Natural killer cell (primary cell): ENCODE data around the gene NDUFA13. TPM values are rescaled to one million over a fixed set of nuclear protein-coding genes. Genes with fewer than 3 reads are reported as not detected.

ENCODE experiments used
- ATAC-seq, 3 donors: fragments of 150-1000 bp in 2 of 3; fragments of 200-7000 bp in 1 of 3; cut with Tn5 transposase; 1 replicate in 1 of 3; 2 replicates in 2 of 3; pipeline ENCODE4 v1.10.0; 2021; ENCODE audit warnings: mild to moderate bottlenecking in 2 of 3, moderate library complexity in 2 of 3
- DNase-seq, 2 donors: peaks; one replicate each; pipeline versions ENCODE4 v3.0.0 to v3.0.0-alpha.2; 2013 to 2021; ENCODE audit warnings: mixed read lengths in 1 of 2
- H3K27ac ChIP-seq: one replicate; pipeline ENCODE4 v1.5.1; 2013; ENCODE audit warnings: mild to moderate bottlenecking, low read length
- H3K27me3 ChIP-seq: one replicate; pipeline ENCODE4 v1.6.1; 2013; ENCODE audit warnings: low read length; ENCODE audit not compliant: control insufficient read depth, insufficient read depth
- H3K36me3 ChIP-seq: one replicate; pipeline ENCODE4 v1.6.1; 2013; ENCODE audit warnings: low read length; ENCODE audit not compliant: control insufficient read depth, insufficient read depth
- H3K4me1 ChIP-seq: one replicate; pipeline ENCODE4 v1.6.1; 2013; ENCODE audit warnings: low read length; ENCODE audit not compliant: control insufficient read depth, insufficient read depth
- H3K4me3 ChIP-seq: one replicate; pipeline ENCODE4 v1.5.1; 2013; ENCODE audit warnings: low read length
- H3K9me3 ChIP-seq: one replicate; pipeline ENCODE4 v1.6.1; 2013; ENCODE audit warnings: low read length; ENCODE audit not compliant: control insufficient read depth, insufficient read depth
- H3K27ac Mint-ChIP-seq, 2 donors: one replicate each; pipeline ENCODE4 v1.8.0; 2022; ENCODE audit warnings: mild to moderate bottlenecking in 2 of 2, mixed read lengths in 2 of 2, moderate library complexity in 1 of 2
- H3K27me3 Mint-ChIP-seq, 2 donors: one replicate each; pipeline ENCODE4 v1.8.0; 2022; ENCODE audit warnings: low read depth in 2 of 2, mixed read lengths in 2 of 2
- H3K36me3 Mint-ChIP-seq: one replicate; pipeline ENCODE4 v1.8.0; 2022; ENCODE audit warnings: mixed read lengths
- H3K4me1 Mint-ChIP-seq, 2 donors: one replicate each; pipeline ENCODE4 v1.8.0; 2022; ENCODE audit warnings: mixed read lengths in 2 of 2
- H3K4me3 Mint-ChIP-seq: one replicate; pipeline ENCODE4 v1.8.0; 2022; ENCODE audit warnings: mild to moderate bottlenecking, moderate library complexity, mixed read lengths
- H3K9me3 Mint-ChIP-seq, 2 donors: one replicate each; pipeline ENCODE4 v1.8.0; 2022; ENCODE audit warnings: mixed read lengths in 2 of 2
- CTCF ChIP-seq: fragments of 200-600 bp; IDR thresholded peaks from one replicate; pipeline ENCODE4 v1.8.0; 2022; ENCODE audit warnings: antibody characterized with exemption
- WGBS: methylation state at CpG from one replicate; pipeline ENCODE4 v1.1.7; 2013; ENCODE audit warnings: missing lambda C conversion rate; ENCODE audit not compliant: insufficient coverage; 5-methylcytosine and 5-hydroxymethylcytosine counted together
- intact Hi-C: fragments of 100-400 bp; cut with micrococcal nuclease; formaldehyde crosslinking; loops from one replicate; pipeline ENCODE4 v1.14.2; 2022
- total RNA-seq, 4 donors: library from RNA; stranded (reverse); fragments of 120-200 nt in 1 of 4; gene quantifications; one replicate each; pipeline versions ENCODE4 v1.2.3 to v1.2.4, GENCODE V29; 2013 to 2022

NDUFA13 gene
- total RNA-seq, 3 donors from 2014 or later (not counting 1 experiment from before 2014, with no cell fraction given): 165 to 191 (median 188) TPM

GRCh38 chr19:19535311-19536191 lies 19.5 kb downstream of the NDUFA13 start:
- peaks cover 32% of the 10 kb centered on the region for H3K4me1 ChIP-seq
- no peak for ATAC-seq
- TF ChIP-seq CTCF: no peak
- no peaks in the 10 kb centered on the region for H3K36me3 ChIP-seq
- no peaks in the 10 kb centered on the region for H3K36me3 Mint-ChIP-seq
- H3K9me3 Mint-ChIP-seq: no peaks in the 10 kb centered on the region
- H3K27ac ChIP-seq: no peak overlapping the region
- H3K27me3 Mint-ChIP-seq: peaks cover 0 to 11% of the 10 kb centered on the region in 2 donors
- no peak overlapping the region for H3K4me3 Mint-ChIP-seq
- peaks cover 19 to 33% of the 10 kb centered on the region in 2 donors for H3K4me1 Mint-ChIP-seq
- peaks cover 4% of the 10 kb centered on the region for H3K27me3 ChIP-seq
- H3K4me3 ChIP-seq: no peak overlapping the region
- DNase-seq: no peak
- H3K27ac Mint-ChIP-seq: peak overlapping the region in 1 of 2 donors; percentile 47
- intact Hi-C loops: no loop called here
- H3K9me3 ChIP-seq: no peaks in the 10 kb centered on the region
- 95% methylated on average over 34 of the region's 34 CpGs for WGBS

- peak overlapping the region; percentile 84 for H3K4me3 Mint-ChIP-seq
- intact Hi-C loops: no loop called here
- H3K36me3 Mint-ChIP-seq: no peaks in the 10 kb centered on the region
- ATAC-seq (peak in 1 of 3 donors; percentile 41), DNase-seq (peak in 1 of 2 donors; percentile 69)
- peaks cover 0 to 12% of the 10 kb centered on the region in 2 donors for H3K27me3 Mint-ChIP-seq
- 54% methylated on average over 59 of the region's 59 CpGs for WGBS
- peak overlapping the region; percentile 45 to 53 for H3K27ac Mint-ChIP-seq
- no peak overlapping the region for H3K4me3 ChIP-seq
- peaks cover 43% of the 10 kb centered on the region for H3K4me1 ChIP-seq
- TF ChIP-seq CTCF: no peak
- H3K27ac ChIP-seq: no peak overlapping the region
- peaks cover 16% of the 10 kb centered on the region for H3K27me3 ChIP-seq
- H3K9me3 Mint-ChIP-seq: no peaks in the 10 kb centered on the region
- no peaks in the 10 kb centered on the region for H3K36me3 ChIP-seq
- H3K9me3 ChIP-seq: no peaks in the 10 kb centered on the region
- H3K4me1 Mint-ChIP-seq: peaks cover 14 to 42% of the 10 kb centered on the region in 2 donors
Measured at GRCh38 chr19:19537075-19538048, 21.3 kb downstream of the NDUFA13 start.

GRCh38 chr19:19538061-19538784 lies 22.2 kb downstream of the NDUFA13 start, which contains the start of gene CILP2:
Gene CILP2, plus strand, starts transcription at chr19:19538265. Its CDS starts 85 bp downstream, at chr19:19538350.
- Mint-ChIP-seq H3K27ac (peak within 1 kb of the TSS; percentile 45 to 75), H3K9me3 (no peaks in the 10 kb centered on the region), H3K4me3 (peak within 1 kb of the TSS; percentile 84), H3K27me3 (peaks cover 0 to 17% of the 10 kb centered on the region in 2 donors), H3K36me3 (no peaks in the 10 kb centered on the region), H3K4me1 (peaks cover 13 to 42% of the 10 kb centered on the region in 2 donors)
- H3K36me3 ChIP-seq: no peaks in the 10 kb centered on the region
- H3K9me3 ChIP-seq: no peaks in the 10 kb centered on the region
- no peak within 1 kb of the TSS for H3K27ac ChIP-seq
- peaks cover 16% of the 10 kb centered on the region for H3K27me3 ChIP-seq
- 9% methylated on average over 56 of the region's 56 CpGs for WGBS
- DNase-seq: peak in 1 of 2 donors; percentile 65
- intact Hi-C loops: no loop called here
- peaks cover 37% of the 10 kb centered on the region for H3K4me1 ChIP-seq
- ATAC-seq: peak in 1 of 3 donors; percentile 24
- TF ChIP-seq CTCF: no peak
- H3K4me3 ChIP-seq: no peak within 1 kb of the TSS
